Measurements from ENCODE around the gene AMN1.
"Not testable (repeated sequence)": the region's sequence is repeated elsewhere in the genome, so short reads cannot be mapped to it uniquely, and the experiment has no call there.

Gene AMN1

DNA sequence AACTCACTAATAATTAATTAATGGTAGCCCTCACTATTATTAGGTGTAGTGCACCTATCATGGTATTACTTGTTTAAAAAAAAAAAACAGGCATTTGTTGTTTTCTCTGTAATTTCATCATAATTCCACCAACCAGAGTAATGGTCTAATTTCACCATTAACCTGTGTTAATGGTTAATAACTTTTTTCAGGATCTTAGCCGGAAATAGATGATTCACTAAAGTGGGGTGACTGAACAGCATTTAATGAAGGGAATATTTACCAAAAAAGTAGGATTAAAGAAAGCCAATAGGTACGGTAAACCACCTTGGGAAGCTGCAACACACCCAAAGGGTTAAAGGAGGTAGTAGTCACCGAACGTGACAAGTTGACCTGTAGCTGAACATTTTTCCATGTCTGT lies 56.3 kb downstream of the AMN1 start:
- no peak for DNase-seq (ENCODE audit: low read depth)

DNA sequence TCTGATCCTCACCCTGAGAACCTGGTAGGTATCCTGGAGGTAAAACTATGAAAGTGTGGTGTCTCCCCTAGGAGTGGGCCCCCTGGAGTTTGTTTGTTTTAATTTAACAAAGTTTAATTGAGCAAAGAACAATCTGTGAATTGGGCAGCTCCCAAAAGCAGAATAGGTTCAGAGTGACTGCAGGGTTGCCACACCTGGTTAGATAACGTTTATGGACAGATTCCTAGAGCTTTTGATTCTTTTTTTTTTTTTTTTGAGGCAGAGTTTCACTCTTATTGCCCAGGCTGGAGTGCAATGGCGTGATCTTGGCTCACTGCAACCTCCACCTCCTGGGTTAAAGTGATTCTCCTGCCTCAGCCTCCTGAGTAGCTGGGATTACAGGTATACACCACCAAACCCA lies 59.2 kb downstream of the AMN1 start:
- not testable (repeated sequence) for DNase-seq (ENCODE audit: low read depth)

DNA sequence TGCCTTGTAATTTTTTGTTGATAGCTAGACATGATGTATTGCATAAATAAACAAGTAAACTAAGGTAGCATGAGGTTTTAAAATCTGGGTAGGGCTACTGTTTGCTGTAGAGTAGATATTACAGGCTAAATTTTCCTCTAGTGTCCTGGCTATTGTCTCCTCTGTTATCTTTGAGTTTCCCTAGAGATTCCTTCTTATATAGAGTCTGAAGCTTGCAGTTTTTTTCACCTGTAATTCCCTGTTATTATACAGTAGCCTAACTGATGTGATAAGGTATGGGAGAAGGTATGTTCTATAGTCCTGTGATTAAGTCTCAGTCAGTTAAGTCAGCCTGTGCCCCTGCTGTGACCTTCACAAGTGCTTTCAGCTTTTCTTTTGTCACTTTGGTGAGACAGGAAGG lies 59.8 kb downstream of the AMN1 start:
- DNase-seq (ENCODE audit: low read depth), result no peak

DNA sequence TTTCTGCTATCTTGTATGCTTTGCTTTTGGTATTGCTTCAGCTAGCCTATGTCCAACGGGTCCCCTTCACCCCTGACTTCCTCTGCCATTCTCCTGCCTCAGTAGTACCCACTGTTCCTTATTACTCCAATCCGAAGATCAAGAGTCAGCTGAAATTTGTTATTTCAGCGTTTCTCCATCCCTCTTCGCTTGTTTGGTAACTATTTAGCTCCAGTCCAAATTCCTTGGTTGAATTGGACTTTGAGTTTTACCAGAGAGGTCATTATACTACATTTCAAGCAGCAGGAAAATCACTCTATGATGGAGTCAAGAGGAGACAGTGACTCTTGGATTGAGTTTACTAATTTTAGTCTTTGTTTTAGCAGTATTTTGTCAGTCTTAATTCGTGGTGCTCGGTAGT lies 64.8 kb downstream of the AMN1 start:
- DNase-seq (ENCODE audit: low read depth), result no peak

DNA sequence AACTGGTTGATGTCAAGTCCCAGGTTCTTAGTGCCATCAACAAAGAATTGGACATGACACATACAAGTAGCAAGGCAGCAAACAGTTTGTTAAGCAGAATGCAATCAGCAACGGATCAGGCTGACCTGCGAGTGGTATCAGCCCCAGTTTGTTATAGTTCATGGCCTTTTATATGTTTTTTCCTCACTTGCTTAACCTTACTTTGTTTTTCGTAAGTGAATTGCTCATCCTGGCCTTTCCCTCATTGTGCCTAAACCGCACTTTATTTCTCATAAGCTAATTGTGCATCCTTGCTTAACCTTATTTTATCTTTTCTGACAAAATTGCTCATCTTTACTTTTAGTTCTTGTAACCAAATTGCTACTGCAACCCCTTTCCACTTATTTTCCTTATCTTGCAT lies 65.2 kb downstream of the AMN1 start:
- no peak for DNase-seq (ENCODE audit: low read depth)

DNA sequence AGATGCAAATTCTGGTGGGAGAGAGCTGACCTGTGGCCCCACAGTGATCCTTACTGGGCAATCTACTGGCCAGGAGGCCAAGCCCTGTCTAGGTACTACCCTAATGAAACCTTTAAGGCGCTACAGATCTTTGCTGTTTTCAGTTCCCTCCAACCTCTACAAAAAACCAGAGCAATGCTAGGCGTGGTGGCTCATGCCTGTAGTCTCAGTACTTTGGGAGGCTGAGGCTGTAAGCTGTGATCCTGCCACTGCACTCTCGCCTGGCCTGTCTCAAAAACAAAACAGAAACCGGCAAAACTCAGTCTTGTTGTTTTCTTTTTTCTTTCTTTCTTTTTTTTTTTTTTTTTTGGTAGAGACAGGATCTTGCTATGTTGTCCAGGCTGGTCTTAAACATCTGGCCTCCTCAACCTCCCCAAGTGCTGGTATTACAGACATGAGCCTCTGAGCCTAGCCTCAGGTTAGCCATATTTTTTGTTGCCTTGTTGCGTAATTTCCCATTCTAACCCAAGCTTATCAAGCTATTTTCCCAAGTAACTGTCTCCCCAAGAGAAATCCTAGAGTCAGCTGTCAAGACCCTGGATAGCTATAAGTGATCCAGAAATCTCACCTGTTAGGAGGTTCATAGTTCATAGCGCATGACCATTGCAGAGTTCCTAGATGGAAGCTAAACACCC lies 66.5 kb downstream of the AMN1 start:
- no peak for DNase-seq (ENCODE audit: low read depth)

DNA sequence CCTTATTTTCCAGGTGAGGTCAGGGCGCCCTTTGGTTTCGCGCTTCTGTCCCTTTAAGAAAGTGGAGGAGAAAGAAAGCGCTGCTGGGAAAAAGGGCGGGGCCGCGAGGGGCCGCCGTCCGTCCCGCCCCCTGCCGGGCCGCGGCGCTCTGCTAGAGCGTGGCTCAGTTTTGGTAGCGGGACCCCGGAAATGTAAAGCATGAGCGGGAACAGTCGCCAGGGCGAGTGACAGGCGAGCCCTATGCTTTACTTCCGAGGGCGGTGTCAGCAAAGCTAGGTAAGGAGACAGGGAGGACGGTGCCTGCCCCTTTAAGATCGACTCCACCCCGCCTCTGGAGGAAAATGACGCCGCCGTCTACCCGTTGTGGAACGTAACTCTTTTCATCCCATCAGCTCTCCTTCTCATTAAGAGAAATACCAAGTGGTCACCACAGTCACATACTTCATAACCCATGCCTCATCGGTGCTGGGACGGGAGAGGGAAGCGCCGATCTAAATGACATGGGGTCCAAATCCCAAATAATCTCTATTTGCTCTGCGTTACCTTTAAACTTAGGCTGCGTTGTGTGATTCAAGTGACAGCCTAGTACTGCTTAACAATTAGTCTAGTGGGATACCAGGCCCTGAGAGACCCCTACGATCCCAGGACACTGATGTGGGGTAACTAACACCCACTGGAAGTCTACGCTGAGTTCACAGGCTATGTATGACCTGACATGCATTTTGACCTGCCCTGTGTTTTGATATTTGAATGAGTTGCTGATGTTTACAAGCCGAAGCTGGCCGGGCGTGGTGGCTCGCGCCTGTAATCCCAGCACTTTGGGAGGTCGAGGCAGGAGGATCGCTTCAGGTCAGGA lies 69.5 kb downstream of the AMN1 start, which contains the start of gene ETFBKMT:
Gene ETFBKMT (plus strand): TSS at position 602 of the 856 bp plus-strand sequence. CDS start 2,266 bp downstream, outside the sequence.
- peak; percentile 62 for DNase-seq (ENCODE audit: low read depth)

DNA sequence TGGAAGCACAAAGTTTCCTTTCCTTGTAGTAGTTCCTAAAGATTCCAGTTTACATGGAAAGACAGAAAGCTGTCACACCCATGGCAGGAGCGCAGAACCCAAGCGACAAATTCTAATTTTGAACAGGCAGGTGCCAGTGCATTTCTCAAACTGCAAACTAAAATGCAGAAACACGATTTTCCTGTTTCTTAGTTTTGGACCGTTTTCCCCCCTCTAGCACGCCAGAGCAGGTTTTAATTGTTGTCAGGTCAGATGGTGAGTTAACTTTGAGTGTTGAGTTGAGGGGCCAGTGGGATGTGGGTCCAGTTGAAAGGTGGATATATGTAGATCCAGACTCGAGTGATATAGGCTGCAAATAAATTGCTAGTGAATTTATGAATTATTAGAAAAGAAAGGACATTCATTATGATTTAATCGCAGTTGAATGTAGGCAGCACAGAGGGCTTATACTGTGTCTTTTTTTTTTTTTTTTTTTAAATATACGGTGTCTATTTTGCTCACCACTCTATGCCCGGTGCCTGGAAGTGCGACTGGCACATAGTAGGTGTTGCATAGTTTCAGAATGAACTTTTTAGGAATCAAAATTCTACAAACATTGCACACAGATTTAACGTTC lies 70.2 kb downstream of the AMN1 start:
- no peak for DNase-seq (ENCODE audit: low read depth)

DNA sequence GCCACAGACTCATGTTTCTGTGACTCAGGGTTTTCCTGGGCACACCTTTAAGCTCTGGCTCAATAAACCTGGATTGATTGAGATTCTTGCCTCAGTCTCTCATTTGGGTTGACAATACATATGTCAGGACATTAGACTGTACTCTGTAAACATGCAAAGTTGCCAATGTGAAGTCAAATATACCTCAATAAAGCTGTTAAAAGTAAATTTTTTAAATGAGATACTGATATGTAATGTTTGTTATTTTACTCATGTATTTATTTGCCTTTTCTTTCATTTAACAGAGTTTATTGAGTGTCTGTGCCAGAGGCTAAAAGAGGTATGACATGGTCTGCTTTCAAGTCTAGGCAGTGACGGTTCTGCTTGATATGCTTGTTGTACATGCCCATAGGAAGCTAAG lies 73.0 kb downstream of the AMN1 start:
- DNase-seq (ENCODE audit: low read depth), result no peak

DNA sequence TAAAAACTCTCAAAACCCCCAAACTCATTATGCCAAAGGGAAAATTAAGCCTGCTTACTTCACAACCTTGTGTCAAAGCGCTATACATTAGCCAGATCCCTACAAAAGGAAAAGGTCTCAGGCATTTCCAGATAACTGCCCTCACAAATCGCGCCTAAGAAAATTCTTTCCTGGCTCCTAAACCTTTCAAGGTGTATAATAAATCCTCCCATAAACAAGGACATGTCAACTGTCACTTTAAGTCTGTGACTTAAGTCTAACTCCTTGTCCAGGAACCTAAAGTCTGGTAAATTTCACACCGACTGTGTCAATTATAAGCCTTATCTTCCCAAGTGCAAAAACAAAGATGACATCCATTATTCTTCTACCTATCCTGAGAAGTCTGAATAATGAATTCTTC lies 73.6 kb downstream of the AMN1 start:
- DNase-seq (ENCODE audit: low read depth), result no peak

DNA sequence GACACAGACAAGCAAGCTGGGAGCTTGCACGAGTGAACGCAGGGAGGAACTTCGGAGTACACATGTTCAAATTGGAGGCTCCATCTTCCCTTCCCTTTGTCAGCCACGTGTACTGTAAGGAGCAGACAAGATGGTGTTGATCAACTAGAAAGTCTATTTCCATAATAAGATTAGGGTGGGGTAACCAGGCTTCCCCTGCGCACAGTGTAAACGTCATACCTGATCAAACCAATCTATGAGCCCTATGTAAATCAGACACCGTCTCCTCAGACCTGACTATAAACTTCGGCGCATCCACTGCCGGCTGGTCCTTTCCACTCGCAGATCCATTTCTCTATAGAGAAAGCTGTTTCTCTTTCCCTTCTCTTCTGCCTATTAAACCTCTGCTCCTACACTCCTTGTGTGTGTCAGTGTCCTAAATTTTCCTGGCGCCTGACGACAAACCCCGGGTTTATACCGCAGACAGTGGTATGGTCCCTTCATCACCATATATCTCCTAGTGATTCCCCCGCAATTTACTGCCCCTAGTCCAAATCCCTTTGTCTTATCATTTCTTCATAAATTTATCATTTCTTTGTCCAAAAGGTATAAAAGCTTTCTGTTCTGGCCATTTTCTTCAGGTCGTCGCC lies 76.8 kb downstream of the AMN1 start:
- no peak for DNase-seq (ENCODE audit: low read depth)

DNA sequence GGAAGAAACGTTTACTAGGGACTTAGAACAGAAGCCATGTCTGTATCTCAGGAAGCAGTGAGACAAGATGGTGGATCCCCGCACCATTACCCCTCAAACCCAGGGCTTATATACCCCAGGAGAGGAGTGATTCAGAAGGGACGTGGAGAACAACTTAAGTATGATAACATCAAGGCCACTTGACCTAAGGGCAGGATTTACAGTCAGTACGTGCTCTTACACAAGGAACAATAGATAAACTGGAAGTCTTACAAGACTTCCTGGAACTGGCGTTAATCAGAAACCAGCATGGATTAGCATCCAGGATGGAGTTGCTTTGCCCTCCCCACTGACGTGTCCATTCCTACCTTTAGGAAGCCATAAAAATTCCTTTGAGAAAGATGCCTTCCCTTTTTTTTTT lies 77.9 kb downstream of the AMN1 start:
- DNase-seq (ENCODE audit: low read depth), result no peak

DNA sequence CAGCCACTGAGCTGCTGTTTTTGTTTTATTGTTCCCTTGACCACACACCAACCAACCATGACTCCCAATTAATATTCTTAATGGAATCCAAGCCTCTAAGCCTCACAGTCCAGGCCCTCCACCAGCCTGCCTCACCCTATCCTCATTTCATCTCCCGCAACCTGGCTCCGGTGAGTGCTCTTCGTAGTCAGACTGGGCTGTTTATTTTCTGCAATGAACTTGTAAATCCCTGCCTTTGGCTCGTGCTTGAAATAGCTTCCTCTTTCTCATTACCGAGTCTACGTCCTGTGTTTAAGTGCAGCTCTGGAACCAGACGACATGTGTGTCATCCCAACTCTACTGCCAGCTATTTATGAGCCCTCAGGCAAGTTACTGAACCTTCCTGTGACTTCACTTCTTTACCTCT lies 81.7 kb downstream of the AMN1 start:
- DNase-seq (ENCODE audit: low read depth), result no peak

DNA sequence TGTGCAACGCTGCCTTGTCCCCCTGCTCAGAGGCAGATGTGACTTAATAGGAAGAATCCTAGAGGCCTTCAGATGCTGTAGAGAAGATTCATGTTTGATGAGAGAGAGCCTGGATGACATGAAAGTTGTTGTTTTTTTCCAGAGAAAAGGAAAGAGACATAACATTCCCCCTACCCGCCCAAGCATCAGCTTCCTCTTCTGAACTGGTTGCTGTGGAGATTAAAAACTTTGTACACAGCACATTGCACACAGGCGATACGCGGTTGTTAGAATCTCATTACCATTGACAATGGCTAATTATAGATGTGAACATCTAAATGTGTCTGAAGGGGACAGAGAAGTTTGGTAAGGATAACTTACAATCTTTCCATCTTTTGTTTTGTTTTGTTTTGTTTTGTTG lies 82.9 kb downstream of the AMN1 start:
- no peak for DNase-seq (ENCODE audit: low read depth)

DNA sequence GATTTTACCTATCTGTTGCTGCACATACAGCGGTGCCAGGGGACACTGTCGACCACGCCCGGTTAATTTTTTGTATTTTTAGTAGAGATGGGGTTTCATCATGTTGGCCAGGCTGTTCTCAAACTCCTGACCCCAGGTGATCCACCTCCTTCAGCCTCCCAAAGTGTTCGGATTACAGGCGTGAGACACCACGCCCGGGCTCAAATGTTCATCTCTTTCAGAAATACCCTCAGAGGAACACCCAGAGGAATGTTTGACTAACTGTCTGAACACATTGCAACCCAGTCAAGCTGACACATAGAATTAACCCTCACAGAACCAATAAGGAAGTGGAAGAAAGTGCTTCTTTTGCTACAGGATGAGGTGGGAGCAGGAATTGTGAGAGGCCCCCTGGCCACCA lies 84.3 kb downstream of the AMN1 start:
- no peak for DNase-seq (ENCODE audit: low read depth)

DNA sequence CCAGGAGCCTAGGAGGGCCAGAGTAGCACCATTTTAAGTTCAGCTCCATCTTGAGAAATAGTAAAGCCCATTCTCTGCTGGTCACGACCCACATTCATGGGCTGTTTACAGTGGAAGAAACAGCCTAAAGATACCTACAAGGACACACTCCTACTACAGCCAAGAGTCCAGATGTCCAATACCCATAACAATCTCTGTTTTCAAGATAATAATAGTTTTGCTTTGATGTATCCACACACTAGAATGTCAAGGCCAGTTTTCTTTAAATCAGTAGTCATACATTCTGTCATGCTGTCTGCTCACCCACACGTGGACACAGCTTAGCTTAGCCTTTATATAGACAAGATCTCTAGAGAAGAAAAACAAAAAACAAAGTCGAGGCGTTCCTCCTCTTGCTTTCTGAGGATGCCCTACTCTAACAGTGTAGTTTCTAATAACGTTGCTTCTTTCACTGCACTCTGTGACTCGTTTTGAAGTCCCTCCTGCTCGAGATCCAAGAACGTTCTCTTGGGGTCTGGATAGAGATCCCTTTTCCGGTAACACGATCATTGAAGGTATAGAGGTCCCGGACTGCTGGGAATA lies 87.2 kb downstream of the AMN1 start:
- DNase-seq (ENCODE audit: low read depth), result no peak

DNA sequence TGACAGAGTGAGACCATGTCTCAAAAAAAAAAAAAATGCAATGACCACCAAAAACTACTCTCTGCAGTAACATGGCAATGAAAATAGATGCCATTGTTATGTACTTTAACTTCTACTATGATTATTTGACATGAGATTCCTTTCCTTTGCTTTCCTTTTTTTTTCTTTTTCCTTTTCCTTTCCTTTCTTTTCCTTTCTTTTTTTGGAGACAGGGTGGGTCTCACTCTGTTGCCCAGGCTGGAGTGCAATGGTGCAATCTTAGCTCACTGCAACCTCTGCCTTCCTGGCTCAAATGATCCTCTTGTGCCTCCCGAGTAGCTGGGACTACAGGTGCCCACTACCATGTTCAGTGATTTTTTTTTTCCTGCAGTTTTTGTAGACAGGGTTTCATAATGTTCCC lies 94.2 kb downstream of the AMN1 start:
- no peak for DNase-seq (ENCODE audit: low read depth)

DNA sequence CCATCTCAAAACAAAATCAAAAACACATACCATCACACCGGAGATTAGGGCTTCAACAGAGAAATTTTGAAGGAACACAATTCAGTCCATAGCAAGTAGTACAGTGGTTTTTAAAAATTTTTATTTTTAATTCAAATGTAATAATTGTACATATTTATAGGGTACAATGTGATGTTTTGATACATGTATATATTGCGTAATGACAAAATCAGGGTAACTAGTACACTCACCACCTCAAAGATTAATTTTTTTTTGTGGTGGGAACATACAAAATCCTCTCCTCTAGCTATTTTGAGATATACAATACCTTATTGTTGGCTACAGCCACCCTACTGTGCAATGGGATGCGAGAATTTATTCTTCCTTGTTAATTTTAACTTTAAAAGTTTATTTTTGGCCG lies 95.4 kb downstream of the AMN1 start:
- DNase-seq (ENCODE audit: low read depth), result no peak

DNA sequence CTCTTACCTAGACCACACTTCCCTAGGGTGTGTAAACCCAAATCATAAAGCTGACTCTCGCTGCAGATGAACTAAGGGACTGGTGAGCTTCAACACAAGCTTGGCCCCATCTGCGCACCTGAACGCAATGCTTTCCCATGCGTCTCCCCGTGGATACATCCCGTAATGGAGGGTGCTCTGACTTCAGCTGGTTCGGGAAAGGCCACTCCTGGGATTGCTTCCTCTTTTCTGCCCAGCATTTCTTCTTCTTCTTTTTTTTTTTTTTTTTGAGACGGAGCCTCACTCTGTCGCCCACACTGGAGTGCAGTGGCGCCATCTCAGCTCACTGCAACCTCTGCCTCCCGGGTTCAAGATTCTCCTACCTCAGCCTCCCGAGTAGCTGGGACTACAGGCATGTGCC lies 97.0 kb downstream of the AMN1 start:
- DNase-seq (ENCODE audit: low read depth), result no peak

DNA sequence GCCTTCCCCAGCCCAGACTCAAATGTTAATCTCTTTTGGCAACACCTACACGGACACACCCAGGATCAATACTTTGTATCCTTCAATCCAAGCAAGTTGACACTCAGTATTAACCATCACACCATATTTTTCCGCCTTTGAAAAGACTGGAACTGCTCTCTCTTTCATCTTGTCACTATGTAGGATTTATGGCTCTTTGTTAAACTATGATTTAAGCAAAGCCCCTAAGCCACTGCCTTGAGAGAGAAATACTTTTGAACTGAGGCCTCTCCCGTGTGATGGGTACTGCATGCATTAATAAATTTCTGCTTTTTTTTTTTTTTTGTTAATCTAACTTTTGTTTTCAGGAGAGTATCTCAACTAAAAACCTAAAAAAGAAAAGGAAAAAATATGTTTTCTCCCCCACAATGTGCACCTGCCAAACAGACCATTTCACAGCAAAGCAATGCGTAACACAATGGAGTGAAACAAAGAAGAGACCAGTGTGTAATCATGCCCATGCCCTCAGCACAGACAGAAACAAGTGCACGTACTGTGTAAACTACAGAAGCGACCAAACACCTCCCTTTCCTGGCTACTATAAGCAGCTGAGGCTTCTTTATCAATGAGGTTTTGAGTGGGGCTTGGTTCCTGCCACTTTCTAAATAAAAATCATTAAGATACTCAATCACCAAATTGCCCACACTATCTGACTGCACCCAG lies 97.6 kb downstream of the AMN1 start:
- DNase-seq (ENCODE audit: low read depth), result no peak

Measured in fibroblast of the conjunctiva (primary cell).